H9 (cell line): ENCODE data around the gene BCL6. TPM values are rescaled to one million over a fixed set of nuclear protein-coding genes. Genes with fewer than 3 reads are reported as not detected.

Experiments
- DNase-seq: peaks from one replicate; pipeline ENCODE4 v3.0.0-alpha.2; 2017
- H2AFZ ChIP-seq: one replicate; pipeline ENCODE4 v1.6.1; 2013; ENCODE audit warnings: mild to moderate bottlenecking, low read length, control low read depth, moderate library complexity
- H2AK5ac ChIP-seq: 2 replicates; pipeline ENCODE4 v1.6.1; 2013; ENCODE audit warnings: low read length, control low read depth, mixed read lengths; ENCODE audit not compliant: insufficient read length
- H2BK120ac ChIP-seq: one replicate; pipeline ENCODE4 v1.6.1; 2013; ENCODE audit warnings: low read depth, mild to moderate bottlenecking, low read length, control low read depth, inconsistent platforms; ENCODE audit not compliant: poor library complexity, severe bottlenecking
- H2BK12ac ChIP-seq: 2 replicates; pipeline ENCODE4 v1.6.1; 2013; ENCODE audit warnings: low read length, control low read depth, mixed read lengths, low read depth; ENCODE audit not compliant: insufficient read length
- H2BK15ac ChIP-seq: 2 replicates; pipeline ENCODE4 v1.6.1; 2013; ENCODE audit warnings: low read depth, low read length, control low read depth
- H2BK20ac ChIP-seq: one replicate; pipeline ENCODE4 v1.6.1; 2013; ENCODE audit warnings: low read depth, mild to moderate bottlenecking, low read length, control low read depth, inconsistent platforms; ENCODE audit not compliant: poor library complexity, severe bottlenecking
- H2BK5ac ChIP-seq: 2 replicates; pipeline ENCODE4 v1.6.1; 2013; ENCODE audit warnings: low read length, control low read depth, mixed read lengths; ENCODE audit not compliant: insufficient read length
- H3K14ac ChIP-seq: 2 replicates; pipeline ENCODE4 v1.6.1; 2013; ENCODE audit warnings: low read length, control low read depth; ENCODE audit not compliant: insufficient read depth
- H3K18ac ChIP-seq: 2 replicates; pipeline ENCODE4 v1.6.1; 2013; ENCODE audit warnings: low read depth, mild to moderate bottlenecking, mixed read lengths, low read length, control low read depth; ENCODE audit not compliant: insufficient read length
- H3K23ac ChIP-seq: 2 replicates; pipeline ENCODE4 v1.6.1; 2013; ENCODE audit warnings: low read length, control low read depth, mixed read lengths, low read depth; ENCODE audit not compliant: insufficient read length
- H3K23me2 ChIP-seq: 2 replicates; pipeline ENCODE4 v1.6.1; 2013; ENCODE audit warnings: low read depth, mild to moderate bottlenecking, mixed read lengths, low read length, control low read depth; ENCODE audit not compliant: insufficient read length, poor library complexity, severe bottlenecking
- H3K27ac ChIP-seq: 2 replicates; pipeline ENCODE4 v1.5.1; 2013; ENCODE audit warnings: low read length, control low read depth, mixed read lengths, low read depth; ENCODE audit not compliant: insufficient read length
- H3K27me3 ChIP-seq: 2 replicates; pipeline ENCODE4 v1.6.1; 2013; ENCODE audit warnings: low read length, control low read depth, inconsistent platforms; ENCODE audit not compliant: insufficient read depth
- H3K4ac ChIP-seq: 2 replicates; pipeline ENCODE4 v1.6.1; 2013; ENCODE audit warnings: low read depth, mild to moderate bottlenecking, control low read depth, inconsistent platforms, low read length, moderate library complexity
- H3K4me1 ChIP-seq: 2 replicates; pipeline ENCODE4 v1.6.1; 2013; ENCODE audit warnings: low read length, control low read depth, inconsistent platforms; ENCODE audit not compliant: insufficient read depth
- H3K4me2 ChIP-seq: 2 replicates; pipeline ENCODE4 v1.6.1; 2013; ENCODE audit warnings: low read length, control low read depth, mixed read lengths; ENCODE audit not compliant: insufficient read length, insufficient read depth
- H3K56ac ChIP-seq: 2 replicates; pipeline ENCODE4 v1.6.1; 2013; ENCODE audit warnings: low read depth, mild to moderate bottlenecking, mixed read lengths, low read length, control low read depth; ENCODE audit not compliant: insufficient read length
- H3K79me1 ChIP-seq: 2 replicates; pipeline ENCODE4 v1.6.1; 2013; ENCODE audit warnings: low read depth, mild to moderate bottlenecking, moderate library complexity, low read length, control low read depth, inconsistent platforms; ENCODE audit not compliant: insufficient read depth, poor library complexity, severe bottlenecking
- H3K79me2 ChIP-seq: 2 replicates; pipeline ENCODE4 v1.6.1; 2013; ENCODE audit warnings: low read length, control low read depth, inconsistent platforms; ENCODE audit not compliant: insufficient read depth
- H3K9ac ChIP-seq: 2 replicates; pipeline ENCODE4 v1.6.1; 2013; ENCODE audit warnings: low read length, control low read depth, mixed read lengths; ENCODE audit not compliant: insufficient read length; ENCODE audit errors: extremely low read depth
- H3K9me3 ChIP-seq: one replicate; pipeline ENCODE4 v1.6.1; 2013; ENCODE audit warnings: low read depth, low read length, inconsistent platforms; ENCODE audit not compliant: control insufficient read depth
- H3T11ph ChIP-seq: one replicate; pipeline ENCODE4 v1.6.1; 2013; ENCODE audit warnings: mild to moderate bottlenecking, low read length, control low read depth, inconsistent platforms
- H4K20me1 ChIP-seq: one replicate; pipeline ENCODE4 v1.6.1; 2013; ENCODE audit not compliant: control insufficient read depth, insufficient read length, insufficient read depth
- H4K5ac ChIP-seq: 2 replicates; pipeline ENCODE4 v1.6.1; 2013; ENCODE audit warnings: low read depth, mild to moderate bottlenecking, mixed read lengths, low read length, control low read depth; ENCODE audit not compliant: insufficient read length
- H4K8ac ChIP-seq: replicated peaks from 2 replicates; pipeline ENCODE4 v1.6.1; 2013; ENCODE audit warnings: low read length, control low read depth, mixed read lengths, low read depth; ENCODE audit not compliant: insufficient read length
- H4K91ac ChIP-seq: 2 replicates; pipeline ENCODE4 v1.6.1; 2013; ENCODE audit warnings: low read depth, mild to moderate bottlenecking, moderate library complexity, mixed read lengths, low read length, control low read depth; ENCODE audit not compliant: insufficient read length
- H3K27ac Mint-ChIP-seq, 3 experiments: 2 replicates in 2 of 3; 3 replicates in 1 of 3; pipeline ENCODE4 v1.8.0; 2020 to 2021; ENCODE audit warnings: mixed read lengths in 3 of 3, mild to moderate bottlenecking in 1 of 3, moderate library complexity in 1 of 3
- H3K27me3 Mint-ChIP-seq: 2 replicates; pipeline ENCODE4 v1.8.0; 2021; ENCODE audit warnings: low read depth, mild to moderate bottlenecking, moderate library complexity, mixed read lengths
- H3K36me3 Mint-ChIP-seq, 3 experiments: 2 replicates in 2 of 3; 3 replicates in 1 of 3; pipeline ENCODE4 v1.8.0; 2020 to 2021; ENCODE audit warnings: low read depth in 3 of 3, mixed read lengths in 3 of 3; ENCODE audit not compliant: insufficient read depth in 1 of 3
- H3K4me1 Mint-ChIP-seq, 2 experiments: 2 replicates each; pipeline ENCODE4 v1.8.0; 2020; ENCODE audit warnings: mixed read lengths in 2 of 2
- H3K4me3 Mint-ChIP-seq, 2 experiments: 2 replicates in 1 of 2; 3 replicates in 1 of 2; pipeline ENCODE4 v1.8.0; 2020 to 2021; ENCODE audit warnings: mild to moderate bottlenecking in 2 of 2, mixed read lengths in 2 of 2, moderate library complexity in 1 of 2
- H3K9me3 Mint-ChIP-seq, 2 experiments: 2 replicates in 1 of 2; 3 replicates in 1 of 2; pipeline ENCODE4 v1.8.0; 2020; ENCODE audit warnings: mild to moderate bottlenecking in 2 of 2, mixed read lengths in 2 of 2, moderate library complexity in 1 of 2
- WGBS: extraction: QIAGEN DNeasy Blood & Tissue Kit; methylation state at CpG from one replicate; pipeline ENCODE4 v1.1.7; 2013; ENCODE audit warnings: missing lambda C conversion rate, low lambda C conversion rate, mixed read lengths; ENCODE audit not compliant: insufficient read length; ENCODE audit errors: extremely low coverage; 5-methylcytosine and 5-hydroxymethylcytosine counted together
- total RNA-seq: library from RNA; stranded (reverse); gene quantifications from 2 replicates; pipeline ENCODE4 v1.2.1, GENCODE V29; 2021
- TF ChIP-seq, protein P1 (sequence below): fragments of 200-600 bp; sonication (generic); conservative IDR thresholded peaks from 3 replicates; pipeline ENCODE4 v1.8.0; 2021; ENCODE audit warnings: antibody characterized with exemption, mild to moderate bottlenecking

Gene BCL6
- total RNA-seq, 1 experiment from 2014 or later = 3.4 TPM

- no peak overlapping the region for H2BK12ac ChIP-seq
- H2BK5ac ChIP-seq = no peak overlapping the region
- H3T11ph ChIP-seq = no peak overlapping the region
- TF ChIP-seq, protein P1, sequence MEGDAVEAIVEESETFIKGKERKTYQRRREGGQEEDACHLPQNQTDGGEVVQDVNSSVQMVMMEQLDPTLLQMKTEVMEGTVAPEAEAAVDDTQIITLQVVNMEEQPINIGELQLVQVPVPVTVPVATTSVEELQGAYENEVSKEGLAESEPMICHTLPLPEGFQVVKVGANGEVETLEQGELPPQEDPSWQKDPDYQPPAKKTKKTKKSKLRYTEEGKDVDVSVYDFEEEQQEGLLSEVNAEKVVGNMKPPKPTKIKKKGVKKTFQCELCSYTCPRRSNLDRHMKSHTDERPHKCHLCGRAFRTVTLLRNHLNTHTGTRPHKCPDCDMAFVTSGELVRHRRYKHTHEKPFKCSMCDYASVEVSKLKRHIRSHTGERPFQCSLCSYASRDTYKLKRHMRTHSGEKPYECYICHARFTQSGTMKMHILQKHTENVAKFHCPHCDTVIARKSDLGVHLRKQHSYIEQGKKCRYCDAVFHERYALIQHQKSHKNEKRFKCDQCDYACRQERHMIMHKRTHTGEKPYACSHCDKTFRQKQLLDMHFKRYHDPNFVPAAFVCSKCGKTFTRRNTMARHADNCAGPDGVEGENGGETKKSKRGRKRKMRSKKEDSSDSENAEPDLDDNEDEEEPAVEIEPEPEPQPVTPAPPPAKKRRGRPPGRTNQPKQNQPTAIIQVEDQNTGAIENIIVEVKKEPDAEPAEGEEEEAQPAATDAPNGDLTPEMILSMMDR = no peak
- H3K4me3 Mint-ChIP-seq = no peak overlapping the region
- no peak overlapping the region for H3K9ac ChIP-seq
- no peak overlapping the region for H4K8ac ChIP-seq
- no peak overlapping the region for H2BK15ac ChIP-seq
- no peak overlapping the region for H3K23ac ChIP-seq
- no peak overlapping the region for H3K27ac ChIP-seq
- H4K5ac ChIP-seq = no peak overlapping the region
- H3K79me2 ChIP-seq = no peaks in the 10 kb centered on the region
- no peaks in the 10 kb centered on the region for H3K79me1 ChIP-seq
- H3K27ac Mint-ChIP-seq = no peak overlapping the region
- H2BK20ac ChIP-seq = no peak overlapping the region
- H2AFZ ChIP-seq = no peak overlapping the region
- DNase-seq = peak; percentile 33
- no peaks in the 10 kb centered on the region for H3K9me3 ChIP-seq
- H3K27me3 ChIP-seq = no peaks in the 10 kb centered on the region
- no peak overlapping the region for H2AK5ac ChIP-seq
- no peak overlapping the region for H3K4me2 ChIP-seq
- H4K91ac ChIP-seq = no peak overlapping the region
- no peaks in the 10 kb centered on the region for H3K23me2 ChIP-seq
- no peaks in the 10 kb centered on the region for H3K36me3 Mint-ChIP-seq
- no peaks in the 10 kb centered on the region for H4K20me1 ChIP-seq
- H3K4ac ChIP-seq = no peak overlapping the region
- peaks cover 11 to 12% of the 10 kb centered on the region in 2 experiments for H3K4me1 Mint-ChIP-seq
- no CpG with 5 or more reads among the region's 19 CpGs for WGBS
- H3K56ac ChIP-seq = no peak overlapping the region
- no peaks in the 10 kb centered on the region; the same call in 1 of the 2 replicates for H3K4me1 ChIP-seq
- no peak overlapping the region for H2BK120ac ChIP-seq
- H3K14ac ChIP-seq = no peak overlapping the region
- H3K27me3 Mint-ChIP-seq = no peaks in the 10 kb centered on the region; the same call in 1 of the 2 replicates
- H3K9me3 Mint-ChIP-seq = no peaks in the 10 kb centered on the region
- no peak overlapping the region for H3K18ac ChIP-seq
Observed at GRCh38 chr3:187773233-187774184, 28.2 kb upstream of the BCL6 start.
